Activated T-helper 17 cell treated with anti-CD3 and anti-CD28 coated beads, Interleukin-2, amount 50 U/mL, for 72 hours (primary cell): Measurements from ENCODE around the gene SLC25A41. TPM values are rescaled to one million over a fixed set of nuclear protein-coding genes. Genes with fewer than 3 reads are reported as not detected.
"Not testable (repeated sequence)": the region's sequence is repeated elsewhere in the genome, so short reads cannot be mapped to it uniquely, and the experiment has no call there.

Experiments used
- ATAC-seq: fragments of 150-1000 bp; cut with Tn5 transposase; replicated peaks from 2 replicates; pipeline ENCODE4 v1.10.0; 2021; ENCODE audit warnings: mild to moderate bottlenecking, moderate library complexity
- H3K27ac Mint-ChIP-seq: one replicate; pipeline ENCODE4 v1.8.0; 2022; ENCODE audit warnings: mixed read lengths
- H3K27me3 Mint-ChIP-seq: one replicate; pipeline ENCODE4 v1.8.0; 2022; ENCODE audit warnings: mixed read lengths
- H3K36me3 Mint-ChIP-seq: one replicate; pipeline ENCODE4 v1.8.0; 2022; ENCODE audit warnings: low read depth, mild to moderate bottlenecking, mixed read lengths
- H3K4me1 Mint-ChIP-seq: one replicate; pipeline ENCODE4 v1.8.0; 2022; ENCODE audit warnings: mixed read lengths
- H3K4me3 Mint-ChIP-seq: one replicate; pipeline ENCODE4 v1.8.0; 2022; ENCODE audit warnings: mild to moderate bottlenecking, mixed read lengths
- H3K9me3 Mint-ChIP-seq: one replicate; pipeline ENCODE4 v1.8.0; 2022; ENCODE audit warnings: mixed read lengths
- total RNA-seq, 2 donors: library from RNA; stranded (reverse); gene quantifications; one replicate each; pipeline ENCODE4 v1.2.3, GENCODE V29; 2022

Gene SLC25A41
- total RNA-seq, 2 donors from 2014 or later = not detected

GRCh38 chr19:6413721-6414643 is 19.6 kb downstream of the SLC25A41 start:
- Mint-ChIP-seq H3K36me3 (peaks cover 62% of the 10 kb centered on the region), H3K4me3 (no peak overlapping the region), H3K27me3 (no peaks in the 10 kb centered on the region), H3K4me1 (no peaks in the 10 kb centered on the region), H3K27ac (no peak overlapping the region), H3K9me3 (no peaks in the 10 kb centered on the region)
- no peak for ATAC-seq

GRCh38 chr19:6413291-6413690 is 20.3 kb downstream of the SLC25A41 start:
- ATAC-seq = no peak
- Mint-ChIP-seq H3K9me3 (no peaks in the 10 kb centered on the region), H3K4me3 (no peak overlapping the region), H3K4me1 (no peaks in the 10 kb centered on the region), H3K36me3 (peaks cover 55% of the 10 kb centered on the region), H3K27ac (no peak overlapping the region), H3K27me3 (no peaks in the 10 kb centered on the region)

GRCh38 chr19:6412447-6413091 is 21.0 kb downstream of the SLC25A41 start:
- Mint-ChIP-seq H3K4me1 (no peaks in the 10 kb centered on the region), H3K9me3 (no peaks in the 10 kb centered on the region), H3K4me3 (no peak overlapping the region), H3K27ac (no peak overlapping the region), H3K27me3 (no peaks in the 10 kb centered on the region), H3K36me3 (peaks cover 49% of the 10 kb centered on the region)
- ATAC-seq = peak; percentile 80

GRCh38 chr19:6412061-6412446 is 21.5 kb downstream of the SLC25A41 start:
- Mint-ChIP-seq H3K27me3 (no peaks in the 10 kb centered on the region), H3K9me3 (no peaks in the 10 kb centered on the region), H3K27ac (no peak overlapping the region), H3K4me1 (no peaks in the 10 kb centered on the region), H3K36me3 (peaks cover 44% of the 10 kb centered on the region), H3K4me3 (no peak overlapping the region)
- peak; percentile 8 for ATAC-seq

GRCh38 chr19:6409346-6409745 is 24.2 kb downstream of the SLC25A41 start:
- Mint-ChIP-seq H3K4me3 (no peak overlapping the region), H3K27ac (no peak overlapping the region), H3K4me1 (no peaks in the 10 kb centered on the region), H3K9me3 (no peaks in the 10 kb centered on the region), H3K36me3 (peaks cover 18% of the 10 kb centered on the region), H3K27me3 (no peaks in the 10 kb centered on the region)
- no peak for ATAC-seq

- H3K4me1 Mint-ChIP-seq = no peaks in the 10 kb centered on the region
- no peak overlapping the region for H3K27ac Mint-ChIP-seq
- no peaks in the 10 kb centered on the region for H3K9me3 Mint-ChIP-seq
- no peak overlapping the region for H3K4me3 Mint-ChIP-seq
- no peaks in the 10 kb centered on the region for H3K27me3 Mint-ChIP-seq
- H3K36me3 Mint-ChIP-seq = no peaks in the 10 kb centered on the region
- ATAC-seq = no peak
These were observed 27.2 kb downstream of the SLC25A41 start for GRCh38 chr19:6406401-6406800.

- no peak for ATAC-seq
- no peaks in the 10 kb centered on the region for H3K36me3 Mint-ChIP-seq
- H3K4me1 Mint-ChIP-seq = no peaks in the 10 kb centered on the region
- no peaks in the 10 kb centered on the region for H3K9me3 Mint-ChIP-seq
- H3K27ac Mint-ChIP-seq = no peak overlapping the region
- no peaks in the 10 kb centered on the region for H3K27me3 Mint-ChIP-seq
- H3K4me3 Mint-ChIP-seq = no peak overlapping the region
These were observed 30.5 kb downstream of the SLC25A41 start for GRCh38 chr19:6402837-6403608.

- Mint-ChIP-seq H3K4me1 (no peaks in the 10 kb centered on the region), H3K9me3 (no peaks in the 10 kb centered on the region), H3K4me3 (no peak overlapping the region), H3K27me3 (no peaks in the 10 kb centered on the region), H3K27ac (no peak overlapping the region), H3K36me3 (no peaks in the 10 kb centered on the region)
- no peak for ATAC-seq
These were observed 31.5 kb downstream of the SLC25A41 start for GRCh38 chr19:6402058-6402457.

- not testable (repeated sequence) for H3K36me3 Mint-ChIP-seq, ATAC-seq, H3K27me3 Mint-ChIP-seq, H3K9me3 Mint-ChIP-seq, H3K4me3 Mint-ChIP-seq, H3K4me1 Mint-ChIP-seq, H3K27ac Mint-ChIP-seq
These were observed 33.3 kb downstream of the SLC25A41 start for GRCh38 chr19:6400062-6400944.

- no peak overlapping the region for H3K27ac Mint-ChIP-seq
- no peaks in the 10 kb centered on the region for H3K27me3 Mint-ChIP-seq
- H3K4me1 Mint-ChIP-seq = peaks cover 14% of the 10 kb centered on the region
- ATAC-seq = no peak
- H3K9me3 Mint-ChIP-seq = no peaks in the 10 kb centered on the region
- peaks cover 19% of the 10 kb centered on the region for H3K36me3 Mint-ChIP-seq
- H3K4me3 Mint-ChIP-seq = no peak overlapping the region
These were observed 37.3 kb downstream of the SLC25A41 start for GRCh38 chr19:6396305-6396704.

- peak overlapping the region; percentile 90 for H3K4me3 Mint-ChIP-seq
- H3K9me3 Mint-ChIP-seq = no peaks in the 10 kb centered on the region
- peaks cover 34% of the 10 kb centered on the region for H3K36me3 Mint-ChIP-seq
- H3K4me1 Mint-ChIP-seq = peaks cover 19% of the 10 kb centered on the region
- H3K27me3 Mint-ChIP-seq = no peaks in the 10 kb centered on the region
- peak overlapping the region; percentile 99 for H3K27ac Mint-ChIP-seq
- no peak for ATAC-seq
These were observed 38.7 kb downstream of the SLC25A41 start for GRCh38 chr19:6394831-6395230.

- H3K9me3 Mint-ChIP-seq = no peaks in the 10 kb centered on the region
- H3K36me3 Mint-ChIP-seq = peaks cover 42% of the 10 kb centered on the region
- peak overlapping the region; percentile 90 for H3K4me3 Mint-ChIP-seq
- H3K27ac Mint-ChIP-seq = peak overlapping the region; percentile 99
- peaks cover 19% of the 10 kb centered on the region for H3K4me1 Mint-ChIP-seq
- no peak for ATAC-seq
- no peaks in the 10 kb centered on the region for H3K27me3 Mint-ChIP-seq
These were observed 39.6 kb downstream of the SLC25A41 start for GRCh38 chr19:6393983-6394412.

GRCh38 chr19:6393074-6393982 is 40.2 kb downstream of the SLC25A41 start, which contains the start of gene GTF2F1:
GTF2F1 (minus strand) TSS chr19:6393164; CDS start chr19:6392995, 169 bp downstream.
- Mint-ChIP-seq H3K9me3 (no peaks in the 10 kb centered on the region), H3K4me3 (peak within 1 kb of the TSS; percentile 90), H3K27ac (peak within 1 kb of the TSS; percentile 99), H3K27me3 (no peaks in the 10 kb centered on the region), H3K36me3 (peaks cover 49% of the 10 kb centered on the region), H3K4me1 (peaks cover 22% of the 10 kb centered on the region)
- peak; percentile 94 for ATAC-seq
